Astrocyte (in vitro differentiated cells and primary cell): Measurements from ENCODE around the gene FMC1. TPM values are rescaled to one million over a fixed set of nuclear protein-coding genes. Genes with fewer than 3 reads are reported as not detected.

Experiments used
- DNase-seq: peaks from one replicate; pipeline ENCODE4 v3.0.0-alpha.2; 2010; ENCODE audit warnings: low read depth
- FAIRE-seq: peaks from 2 replicates; lab custom pipeline; 2011; peaks lifted over from hg19 to GRCh38; lab: Jason Lieb, UNC
- H2AFZ ChIP-seq: 2 replicates; pipeline ENCODE4 v1.6.0; 2012; ENCODE audit warnings: low read depth, low read length, inconsistent platforms
- H3K27ac ChIP-seq: 2 replicates; pipeline ENCODE4 v1.5.1; 2011; ENCODE audit warnings: low read depth, low read length, inconsistent platforms
- H3K27me3 ChIP-seq: 2 replicates; pipeline ENCODE4 v1.6.0; 2011; ENCODE audit warnings: low read length, inconsistent platforms; ENCODE audit not compliant: insufficient read depth
- H3K36me3 ChIP-seq: 2 replicates; pipeline ENCODE4 v1.5.1; 2011; ENCODE audit warnings: low read length, inconsistent platforms; ENCODE audit not compliant: insufficient read depth
- H3K4me1 ChIP-seq: 2 replicates; pipeline ENCODE4 v1.5.1; 2011; ENCODE audit warnings: low read length, inconsistent platforms; ENCODE audit not compliant: insufficient read depth
- H3K4me2 ChIP-seq: 2 replicates; pipeline ENCODE4 v1.6.0; 2012; ENCODE audit warnings: low read length, inconsistent platforms
- H3K4me3 ChIP-seq: 2 replicates; pipeline ENCODE4 v1.5.1; 2011; ENCODE audit warnings: low read depth, mild to moderate bottlenecking, low read length, inconsistent platforms; ENCODE audit not compliant: insufficient read depth
- H3K79me2 ChIP-seq: 2 replicates; pipeline ENCODE4 v1.6.0; 2012; ENCODE audit warnings: mild to moderate bottlenecking, low read length, inconsistent platforms; ENCODE audit not compliant: insufficient read depth
- H3K9ac ChIP-seq: 2 replicates; pipeline ENCODE4 v1.6.0; 2012; ENCODE audit warnings: mild to moderate bottlenecking, low read length, inconsistent platforms
- H3K9me3 ChIP-seq: 2 replicates; pipeline ENCODE4 v1.5.1; 2012; ENCODE audit warnings: low read depth, mild to moderate bottlenecking, low read length, inconsistent platforms; ENCODE audit not compliant: insufficient read depth
- H4K20me1 ChIP-seq: 2 replicates; pipeline ENCODE4 v1.6.0; 2012; ENCODE audit warnings: low read length, inconsistent platforms; ENCODE audit not compliant: insufficient read depth
- H3K27ac Mint-ChIP-seq: one replicate; pipeline ENCODE4 v1.8.0; 2021; ENCODE audit warnings: mild to moderate bottlenecking, mixed read lengths; ENCODE audit not compliant: unreplicated experiment
- H3K27me3 Mint-ChIP-seq: one replicate; pipeline ENCODE4 v1.8.0; 2021; ENCODE audit warnings: low read depth, mixed read lengths; ENCODE audit not compliant: unreplicated experiment
- H3K36me3 Mint-ChIP-seq: one replicate; pipeline ENCODE4 v1.8.0; 2021; ENCODE audit warnings: low read depth, mixed read lengths; ENCODE audit not compliant: unreplicated experiment
- H3K4me1 Mint-ChIP-seq: one replicate; pipeline ENCODE4 v1.8.0; 2021; ENCODE audit warnings: low read depth, mixed read lengths; ENCODE audit not compliant: unreplicated experiment
- H3K4me3 Mint-ChIP-seq: one replicate; pipeline ENCODE4 v1.8.0; 2021; ENCODE audit warnings: mild to moderate bottlenecking, moderate library complexity, mixed read lengths; ENCODE audit not compliant: unreplicated experiment
- H3K9me3 Mint-ChIP-seq: one replicate; pipeline ENCODE4 v1.8.0; 2021; ENCODE audit warnings: mild to moderate bottlenecking, mixed read lengths; ENCODE audit not compliant: unreplicated experiment
- EZH2 ChIP-seq: IDR thresholded peaks from 2 replicates; pipeline ENCODE4 v1.6.1; 2012; ENCODE audit warnings: mild to moderate bottlenecking, low read length, inconsistent platforms; ENCODE audit not compliant: insufficient read depth
- total RNA-seq: library from RNA; stranded (reverse); gene quantifications from 2 replicates; pipeline ENCODE4 v1.2.1, GENCODE V29; 2021
- TF ChIP-seq, protein P1 (sequence below): IDR thresholded peaks from 2 replicates; pipeline ENCODE4 v1.5.1; 2011; ENCODE audit warnings: low read depth, mild to moderate bottlenecking, inconsistent platforms, low read length, moderate library complexity; ENCODE audit not compliant: insufficient read depth

FMC1 gene
- total RNA-seq, 1 donor from 2014 or later, result 8.4 TPM

DNA sequence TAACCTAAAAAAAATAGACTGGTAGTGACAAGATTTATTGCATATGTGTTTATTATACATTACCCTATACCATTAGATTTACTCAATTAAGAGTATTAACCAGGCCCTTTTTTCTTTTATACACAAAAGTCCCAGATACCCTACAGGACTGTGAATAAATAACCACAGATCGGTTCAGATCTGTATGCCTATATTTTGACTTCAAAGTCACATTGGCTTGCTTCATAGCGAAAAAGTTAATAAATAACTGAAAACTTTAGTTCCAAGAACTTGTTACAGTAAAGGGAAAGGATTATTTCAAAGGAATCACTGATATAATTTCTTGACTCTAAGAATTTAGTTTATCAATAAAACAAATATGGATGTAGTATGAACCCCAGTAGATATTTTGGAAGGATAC lies 41.8 kb upstream of the FMC1 start:
- no peak overlapping the region for H3K4me3 ChIP-seq
- FAIRE-seq (no peak), DNase-seq (no peak)
- no peak overlapping the region for H3K4me2 ChIP-seq
- H3K9me3 ChIP-seq, result no peaks in the 10 kb centered on the region
- no peak for TF ChIP-seq EZH2
- TF ChIP-seq, protein P1, sequence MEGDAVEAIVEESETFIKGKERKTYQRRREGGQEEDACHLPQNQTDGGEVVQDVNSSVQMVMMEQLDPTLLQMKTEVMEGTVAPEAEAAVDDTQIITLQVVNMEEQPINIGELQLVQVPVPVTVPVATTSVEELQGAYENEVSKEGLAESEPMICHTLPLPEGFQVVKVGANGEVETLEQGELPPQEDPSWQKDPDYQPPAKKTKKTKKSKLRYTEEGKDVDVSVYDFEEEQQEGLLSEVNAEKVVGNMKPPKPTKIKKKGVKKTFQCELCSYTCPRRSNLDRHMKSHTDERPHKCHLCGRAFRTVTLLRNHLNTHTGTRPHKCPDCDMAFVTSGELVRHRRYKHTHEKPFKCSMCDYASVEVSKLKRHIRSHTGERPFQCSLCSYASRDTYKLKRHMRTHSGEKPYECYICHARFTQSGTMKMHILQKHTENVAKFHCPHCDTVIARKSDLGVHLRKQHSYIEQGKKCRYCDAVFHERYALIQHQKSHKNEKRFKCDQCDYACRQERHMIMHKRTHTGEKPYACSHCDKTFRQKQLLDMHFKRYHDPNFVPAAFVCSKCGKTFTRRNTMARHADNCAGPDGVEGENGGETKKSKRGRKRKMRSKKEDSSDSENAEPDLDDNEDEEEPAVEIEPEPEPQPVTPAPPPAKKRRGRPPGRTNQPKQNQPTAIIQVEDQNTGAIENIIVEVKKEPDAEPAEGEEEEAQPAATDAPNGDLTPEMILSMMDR, result no peak
- H3K27me3 Mint-ChIP-seq, result no peaks in the 10 kb centered on the region
- H3K4me1 Mint-ChIP-seq, result no peaks in the 10 kb centered on the region
- H3K27me3 ChIP-seq, result no peaks in the 10 kb centered on the region
- H2AFZ ChIP-seq, result no peak overlapping the region
- no peaks in the 10 kb centered on the region for H3K79me2 ChIP-seq
- no peaks in the 10 kb centered on the region for H3K36me3 Mint-ChIP-seq
- no peak overlapping the region for H3K9ac ChIP-seq
- H4K20me1 ChIP-seq, result no peaks in the 10 kb centered on the region
- H3K27ac Mint-ChIP-seq, result no peak overlapping the region
- H3K9me3 Mint-ChIP-seq, result no peaks in the 10 kb centered on the region
- peaks cover 6% of the 10 kb centered on the region for H3K36me3 ChIP-seq
- no peak overlapping the region for H3K4me3 Mint-ChIP-seq
- H3K4me1 ChIP-seq, result no peaks in the 10 kb centered on the region
- no peak overlapping the region for H3K27ac ChIP-seq

DNA sequence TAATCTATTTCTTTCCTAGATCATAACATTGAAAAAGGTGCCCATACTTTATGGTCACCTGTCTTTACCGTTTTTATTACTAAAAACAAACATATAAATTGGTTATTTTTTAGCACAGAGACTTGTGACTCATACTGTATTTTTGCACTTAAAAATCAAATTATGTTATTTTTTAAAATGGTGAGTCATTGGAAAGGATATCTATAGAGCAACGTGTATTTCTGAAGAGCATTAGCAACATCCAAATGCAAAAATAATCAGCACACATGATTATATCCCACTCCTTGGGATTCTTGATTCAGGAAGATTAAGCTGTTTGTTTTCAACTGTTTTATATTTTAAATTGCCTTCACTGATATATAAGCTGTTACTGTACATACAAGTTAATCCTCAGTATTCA lies 40.7 kb upstream of the FMC1 start:
- no peaks in the 10 kb centered on the region for H3K4me1 Mint-ChIP-seq
- no peak overlapping the region for H3K27ac Mint-ChIP-seq
- no peak for FAIRE-seq

DNA sequence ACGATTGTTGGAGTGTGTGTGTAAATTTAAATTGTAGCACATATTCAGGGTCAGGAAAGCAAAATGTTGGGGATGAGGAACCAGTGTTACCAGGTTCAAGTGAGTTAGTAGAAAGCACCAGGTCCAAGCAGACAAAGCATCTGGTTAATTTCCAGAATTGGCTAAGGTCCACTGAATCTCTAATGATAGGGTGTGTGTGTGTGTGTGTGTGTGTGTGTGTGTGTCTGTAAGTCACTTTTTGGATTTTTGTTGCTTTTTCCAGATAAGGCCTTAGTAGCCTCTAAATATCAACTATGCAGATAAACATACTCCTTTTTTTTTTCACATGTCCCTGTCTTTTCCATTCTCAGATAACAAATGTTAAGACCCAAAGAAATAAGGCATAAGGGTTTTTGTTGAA lies 36.6 kb upstream of the FMC1 start:
- no peak overlapping the region for H3K4me3 Mint-ChIP-seq
- H3K4me3 ChIP-seq, result no peak overlapping the region

More for the DNA sequence above, 40.7 kb upstream of the FMC1 start:
- no peaks in the 10 kb centered on the region for H3K79me2 ChIP-seq
- Mint-ChIP-seq H3K27me3 (no peaks in the 10 kb centered on the region), H3K4me3 (no peak overlapping the region), H3K36me3 (no peaks in the 10 kb centered on the region), H3K9me3 (no peaks in the 10 kb centered on the region)
- no peaks in the 10 kb centered on the region for H4K20me1 ChIP-seq
- no peak for TF ChIP-seq EZH2
- TF ChIP-seq, protein P1, result no peak
- no peak overlapping the region for H3K27ac ChIP-seq
- no peak overlapping the region for H2AFZ ChIP-seq
- H3K4me3 ChIP-seq, result no peak overlapping the region
- no peaks in the 10 kb centered on the region for H3K4me1 ChIP-seq
- H3K36me3 ChIP-seq, result peaks cover 6% of the 10 kb centered on the region
- no peak overlapping the region for H3K4me2 ChIP-seq
- H3K27me3 ChIP-seq, result no peaks in the 10 kb centered on the region
- no peak for DNase-seq
- H3K9me3 ChIP-seq, result no peaks in the 10 kb centered on the region
- H3K9ac ChIP-seq, result no peak overlapping the region

More for the DNA sequence above, 36.6 kb upstream of the FMC1 start:
- Histone ChIP-seq H3K4me2 (no peak overlapping the region), H3K4me1 (no peaks in the 10 kb centered on the region), H3K9me3 (no peaks in the 10 kb centered on the region), H4K20me1 (no peaks in the 10 kb centered on the region), H3K79me2 (no peaks in the 10 kb centered on the region), H3K27ac (no peak overlapping the region), H3K36me3 (no peaks in the 10 kb centered on the region), H3K27me3 (no peaks in the 10 kb centered on the region), H2AFZ (no peak overlapping the region), H3K9ac (no peak overlapping the region)
- no peak for FAIRE-seq
- peaks cover 9% of the 10 kb centered on the region for H3K36me3 Mint-ChIP-seq
- H3K9me3 Mint-ChIP-seq, result no peaks in the 10 kb centered on the region
- no peak for DNase-seq
- H3K27me3 Mint-ChIP-seq, result no peaks in the 10 kb centered on the region
- H3K4me1 Mint-ChIP-seq, result peaks cover 5% of the 10 kb centered on the region
- TF ChIP-seq, protein P1, result no peak
- no peak for TF ChIP-seq EZH2
- no peak overlapping the region for H3K27ac Mint-ChIP-seq
